Measurements from ENCODE around the gene HIF1A. TPM values are rescaled to one million over a fixed set of nuclear protein-coding genes. Genes with fewer than 3 reads are reported as not detected.

The HIF1A gene
- total and polyA plus RNA-seq, 7 donors, result 4.3 to 32.4 (median 17.4) TPM

DNA sequence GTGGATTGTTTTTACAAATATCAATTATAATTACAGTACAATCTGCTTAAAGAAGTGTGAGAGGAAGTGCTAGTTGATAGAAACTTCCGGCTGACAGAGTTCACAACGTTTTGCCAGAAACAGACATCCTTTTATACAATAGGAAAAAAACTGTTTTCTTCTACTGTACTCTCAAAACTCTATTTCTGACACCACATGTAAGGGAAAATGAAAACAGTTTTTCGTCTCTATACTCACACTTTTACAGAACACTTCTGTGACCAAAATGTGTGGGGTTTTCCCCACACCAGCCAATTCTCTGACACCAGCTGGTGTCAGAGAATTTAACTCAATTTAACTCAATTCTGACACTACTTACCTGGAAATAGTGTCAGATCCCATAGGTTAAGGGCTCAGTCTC lies 24.2 kb upstream of the HIF1A start:
- H3K36me3 ChIP-seq (ENCODE audit: insufficient read depth in 1 of 2, low read depth in 1 of 2), result no peaks in the 10 kb centered on the region
- ATAC-seq (no peak), DNase-seq (no peak)
- H3K27ac ChIP-seq, result no peak overlapping the region
- intact Hi-C loops (cut with DNase I), result no loop called here
- H3K4me3 ChIP-seq, result no peak overlapping the region
- H3K27me3 ChIP-seq (ENCODE audit: insufficient read depth in 3 of 3, low read length in 2 of 3), result no peaks in the 10 kb centered on the region
- no peaks in the 10 kb centered on the region for H3K9me3 ChIP-seq
- no peaks in the 10 kb centered on the region for H3K4me1 ChIP-seq
- WGBS, 3 donors, result 49 to 53% (median 53%) methylated on average over 3 of the region's 3 CpGs
- TF ChIP-seq, protein P1, sequence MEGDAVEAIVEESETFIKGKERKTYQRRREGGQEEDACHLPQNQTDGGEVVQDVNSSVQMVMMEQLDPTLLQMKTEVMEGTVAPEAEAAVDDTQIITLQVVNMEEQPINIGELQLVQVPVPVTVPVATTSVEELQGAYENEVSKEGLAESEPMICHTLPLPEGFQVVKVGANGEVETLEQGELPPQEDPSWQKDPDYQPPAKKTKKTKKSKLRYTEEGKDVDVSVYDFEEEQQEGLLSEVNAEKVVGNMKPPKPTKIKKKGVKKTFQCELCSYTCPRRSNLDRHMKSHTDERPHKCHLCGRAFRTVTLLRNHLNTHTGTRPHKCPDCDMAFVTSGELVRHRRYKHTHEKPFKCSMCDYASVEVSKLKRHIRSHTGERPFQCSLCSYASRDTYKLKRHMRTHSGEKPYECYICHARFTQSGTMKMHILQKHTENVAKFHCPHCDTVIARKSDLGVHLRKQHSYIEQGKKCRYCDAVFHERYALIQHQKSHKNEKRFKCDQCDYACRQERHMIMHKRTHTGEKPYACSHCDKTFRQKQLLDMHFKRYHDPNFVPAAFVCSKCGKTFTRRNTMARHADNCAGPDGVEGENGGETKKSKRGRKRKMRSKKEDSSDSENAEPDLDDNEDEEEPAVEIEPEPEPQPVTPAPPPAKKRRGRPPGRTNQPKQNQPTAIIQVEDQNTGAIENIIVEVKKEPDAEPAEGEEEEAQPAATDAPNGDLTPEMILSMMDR (IDR thresholded peaks at IDR 0.05), result no peak

DNA sequence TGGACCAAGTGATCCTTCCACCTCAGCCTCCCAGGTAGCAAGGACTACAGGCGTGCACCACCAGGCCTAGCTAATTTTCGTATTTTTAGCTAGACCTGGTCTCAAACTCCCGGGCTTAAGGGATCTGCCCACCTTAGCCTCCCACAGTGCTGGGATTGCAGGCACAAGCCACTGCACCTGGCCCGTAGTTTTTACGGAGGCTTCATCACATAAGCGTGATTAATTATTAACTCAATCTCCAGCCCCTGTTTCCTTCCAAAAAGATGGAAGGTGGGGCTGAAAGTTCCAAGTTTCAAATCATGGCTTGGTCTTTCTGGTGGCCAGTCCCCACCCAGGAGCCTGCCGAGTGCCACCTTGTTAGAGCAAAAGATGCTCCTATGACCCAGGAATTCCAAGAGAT lies 22.5 kb upstream of the HIF1A start:
- no peak for ATAC-seq
- Histone ChIP-seq H3K9me3 (no peaks in the 10 kb centered on the region), H3K4me1 (no peaks in the 10 kb centered on the region), H3K27me3 (ENCODE audit: insufficient read depth in 3 of 3, low read length in 2 of 3) (no peaks in the 10 kb centered on the region), H3K27ac (no peak overlapping the region), H3K36me3 (ENCODE audit: insufficient read depth in 1 of 2, low read depth in 1 of 2) (no peaks in the 10 kb centered on the region), H3K4me3 (no peak overlapping the region)
- DNase-seq, result no peak
- intact Hi-C loops (cut with DNase I), result no loop called here
- TF ChIP-seq, protein P1 (IDR thresholded peaks at IDR 0.05), result no peak
- 93 to 95% (median 94%) methylated on average over 7 of the region's 7 CpGs for WGBS, 3 donors

DNA sequence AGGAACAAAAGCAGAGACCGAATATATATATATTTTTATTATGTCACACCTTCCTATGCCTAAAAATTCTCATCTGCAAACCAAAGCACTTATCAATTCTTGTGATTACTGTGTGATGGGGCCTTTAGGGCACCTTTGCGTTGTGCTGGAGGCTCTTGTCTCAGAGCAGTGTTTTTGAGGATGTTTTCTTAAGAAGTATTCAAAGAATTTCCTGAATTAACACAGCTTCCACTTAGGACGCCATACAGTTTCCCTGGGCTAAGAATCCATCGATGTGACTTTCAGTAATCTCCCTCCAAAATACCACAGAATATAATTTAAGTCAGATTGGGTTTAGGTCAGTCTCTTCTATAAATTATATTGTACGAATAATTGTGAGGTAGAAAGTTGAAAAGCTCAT lies 22.0 kb upstream of the HIF1A start:
- TF ChIP-seq, protein P1 (IDR thresholded peaks at IDR 0.05), result no peak
- Histone ChIP-seq H3K4me1 (no peaks in the 10 kb centered on the region), H3K27me3 (ENCODE audit: insufficient read depth in 3 of 3, low read length in 2 of 3) (no peaks in the 10 kb centered on the region), H3K36me3 (ENCODE audit: insufficient read depth in 1 of 2, low read depth in 1 of 2) (no peaks in the 10 kb centered on the region), H3K9me3 (no peaks in the 10 kb centered on the region), H3K27ac (no peak overlapping the region), H3K4me3 (no peak overlapping the region)
- DNase-seq (no peak), ATAC-seq (no peak)
- intact Hi-C loops (cut with DNase I), result no loop called here
- WGBS, 3 donors, result 64 to 65% (median 64%) methylated on average over 5 of the region's 5 CpGs

DNA sequence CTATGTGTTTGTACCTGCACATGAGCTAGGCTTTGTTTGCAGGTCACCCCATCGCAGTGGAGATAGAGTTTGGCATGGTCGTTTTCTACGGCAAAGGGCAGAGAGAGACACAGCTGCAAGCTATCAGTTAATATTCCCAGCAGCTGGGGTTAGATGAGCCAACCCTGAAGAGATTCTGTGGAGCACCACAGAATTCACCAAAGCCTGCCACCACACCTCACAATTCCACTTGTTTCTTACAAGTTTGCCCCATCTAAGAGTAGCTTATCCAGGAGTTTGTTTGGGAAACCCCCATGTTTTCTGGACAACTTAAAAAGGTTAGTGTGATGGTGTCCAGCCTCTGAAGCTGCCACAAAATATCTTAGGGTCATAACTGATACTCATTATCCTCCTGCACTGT lies 20.0 kb upstream of the HIF1A start:
- DNase-seq, result no peak
- Histone ChIP-seq H3K4me3 (no peak overlapping the region), H3K27me3 (ENCODE audit: insufficient read depth in 3 of 3, low read length in 2 of 3) (no peaks in the 10 kb centered on the region), H3K4me1 (no peaks in the 10 kb centered on the region), H3K27ac (no peak overlapping the region), H3K36me3 (ENCODE audit: insufficient read depth in 1 of 2, low read depth in 1 of 2) (no peaks in the 10 kb centered on the region), H3K9me3 (no peaks in the 10 kb centered on the region)
- WGBS, 3 donors, result 22 to 48% (median 29%) methylated on average over 3 of the region's 3 CpGs
- ATAC-seq, result no peak
- TF ChIP-seq, protein P1 (IDR thresholded peaks at IDR 0.05), result no peak
- intact Hi-C loops (cut with DNase I), result no loop called here

DNA sequence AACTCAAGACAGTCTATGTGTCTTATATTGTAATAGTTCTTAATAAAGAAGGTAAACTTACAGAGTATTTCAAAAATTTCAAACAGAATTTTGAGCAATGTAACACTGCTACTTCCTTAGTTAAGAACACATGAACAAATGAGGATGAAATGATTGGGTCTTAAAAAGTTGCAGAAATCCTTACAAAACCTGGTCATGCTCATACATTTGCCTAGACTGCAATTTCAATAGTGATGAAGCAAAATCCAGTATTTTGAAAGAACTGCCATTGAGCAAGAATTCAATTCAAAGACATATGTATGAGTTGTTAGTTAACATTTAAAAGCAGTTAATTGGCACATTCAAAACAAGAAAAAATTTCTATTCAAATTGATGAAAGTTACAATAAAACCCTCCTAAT lies 17.8 kb upstream of the HIF1A start:
- Histone ChIP-seq H3K36me3 (ENCODE audit: insufficient read depth in 1 of 2, low read depth in 1 of 2) (no peaks in the 10 kb centered on the region), H3K27ac (no peak overlapping the region), H3K9me3 (no peaks in the 10 kb centered on the region), H3K4me1 (no peaks in the 10 kb centered on the region), H3K4me3 (no peak overlapping the region), H3K27me3 (ENCODE audit: insufficient read depth in 3 of 3, low read length in 2 of 3) (no peaks in the 10 kb centered on the region)
- TF ChIP-seq, protein P1 (IDR thresholded peaks at IDR 0.05), result no peak
- ATAC-seq (no peak), DNase-seq (no peak)
- intact Hi-C loops (cut with DNase I), result no loop called here

Data from psoas muscle (tissue), 8 donors.